ENCODE measurements around the gene PCOLCE2. TPM values are rescaled to one million over a fixed set of nuclear protein-coding genes. Genes with fewer than 3 reads are reported as not detected.

The PCOLCE2 gene
- total RNA-seq, 1 donor from 2014 or later: 2.0 TPM

- Mint-ChIP-seq H3K9me3 (ENCODE audit: low read depth) (no peaks in the 10 kb centered on the region), H3K27ac (no peak overlapping the region), H3K4me3 (ENCODE audit: low read depth) (no peak overlapping the region), H3K4me1 (ENCODE audit: low read depth) (peaks cover 5% of the 10 kb centered on the region), H3K27me3 (peaks cover 3% of the 10 kb centered on the region), H3K36me3 (ENCODE audit: insufficient read depth) (no peaks in the 10 kb centered on the region)
- no peak for TF ChIP-seq CTCF (IDR thresholded peaks at IDR 0.05; ENCODE audit: unreplicated experiment)
- DNase-seq (ENCODE audit: low spot score, unreplicated experiment): no peak
Measured at GRCh38 chr3:142913432-142913831, 24.5 kb upstream of the PCOLCE2 start.

DNA sequence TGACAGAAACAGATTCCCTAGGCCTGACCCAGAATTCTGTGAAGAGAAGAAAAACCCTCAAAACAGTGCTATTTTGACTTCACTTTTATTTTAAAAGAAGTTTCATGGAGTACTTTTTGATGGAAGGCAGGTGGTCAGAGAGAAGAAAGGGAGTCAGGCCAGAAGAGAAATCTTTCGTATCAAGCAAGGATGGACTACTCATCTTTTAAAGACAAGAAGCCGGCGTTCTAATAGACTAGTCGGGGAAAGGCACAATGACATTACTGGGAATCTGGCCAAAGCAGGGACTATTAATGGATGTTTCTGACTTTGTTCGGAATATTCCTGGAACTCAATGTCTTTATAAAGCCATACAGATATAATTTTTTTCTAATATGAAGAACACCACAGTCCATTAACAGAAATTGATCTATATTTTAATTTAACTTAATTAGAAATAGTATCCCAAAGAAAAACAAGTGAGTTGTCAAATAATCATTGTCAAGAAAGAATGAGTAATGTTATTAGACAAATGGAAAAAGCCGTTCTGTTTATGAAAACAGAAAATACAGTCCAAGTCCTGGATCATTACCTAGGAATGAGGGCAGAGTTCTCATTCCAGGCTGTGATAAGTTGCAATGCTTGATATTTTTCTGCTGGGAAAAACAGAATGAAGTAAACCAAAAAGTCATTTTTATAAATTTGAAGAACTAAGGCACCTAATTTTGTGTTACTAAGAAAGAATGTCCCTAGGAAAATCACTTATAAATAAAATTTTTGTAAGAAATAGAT is 23.7 kb upstream of the PCOLCE2 start:
- no peak for TF ChIP-seq CTCF (IDR thresholded peaks at IDR 0.05; ENCODE audit: unreplicated experiment)
- H3K27me3 Mint-ChIP-seq: peaks cover 7% of the 10 kb centered on the region
- no peak overlapping the region for H3K4me3 Mint-ChIP-seq (ENCODE audit: low read depth)
- H3K27ac Mint-ChIP-seq: no peak overlapping the region
- H3K36me3 Mint-ChIP-seq (ENCODE audit: insufficient read depth): no peaks in the 10 kb centered on the region
- DNase-seq (ENCODE audit: low spot score, unreplicated experiment): no peak
- peaks cover 5% of the 10 kb centered on the region for H3K4me1 Mint-ChIP-seq (ENCODE audit: low read depth)
- H3K9me3 Mint-ChIP-seq (ENCODE audit: low read depth): no peaks in the 10 kb centered on the region

DNA sequence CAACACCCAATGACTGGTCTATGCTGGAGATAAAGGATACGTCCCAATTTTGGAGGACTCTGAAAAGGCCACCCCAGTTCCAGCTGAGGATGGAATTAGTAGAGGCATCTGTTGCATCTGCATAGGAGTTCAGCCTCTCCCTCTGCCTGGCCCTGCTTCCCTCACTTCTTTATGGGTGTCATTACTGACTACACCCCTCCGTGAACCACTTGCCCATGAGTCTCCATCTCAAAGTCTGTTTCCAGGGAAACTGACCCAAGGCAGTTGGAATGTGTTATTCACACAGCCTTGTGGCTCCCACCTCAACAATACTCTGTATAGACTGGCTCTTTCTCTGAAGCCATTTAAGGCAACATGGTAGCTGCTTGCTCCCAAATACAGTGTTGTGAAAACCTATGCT is 21.4 kb upstream of the PCOLCE2 start:
- no peaks in the 10 kb centered on the region for H3K9me3 Mint-ChIP-seq (ENCODE audit: low read depth)
- TF ChIP-seq CTCF (IDR thresholded peaks at IDR 0.05; ENCODE audit: unreplicated experiment): no peak
- no peaks in the 10 kb centered on the region for H3K36me3 Mint-ChIP-seq (ENCODE audit: insufficient read depth)
- H3K4me3 Mint-ChIP-seq (ENCODE audit: low read depth): no peak overlapping the region
- peaks cover 11% of the 10 kb centered on the region for H3K27me3 Mint-ChIP-seq
- H3K27ac Mint-ChIP-seq: no peak overlapping the region
- H3K4me1 Mint-ChIP-seq (ENCODE audit: low read depth): peaks cover 5% of the 10 kb centered on the region
- no peak for DNase-seq (ENCODE audit: low spot score, unreplicated experiment)

- no peak overlapping the region for H3K4me3 Mint-ChIP-seq (ENCODE audit: low read depth)
- DNase-seq (ENCODE audit: low spot score, unreplicated experiment): no peak
- no peaks in the 10 kb centered on the region for H3K36me3 Mint-ChIP-seq (ENCODE audit: insufficient read depth)
- no peak for TF ChIP-seq CTCF (IDR thresholded peaks at IDR 0.05; ENCODE audit: unreplicated experiment)
- H3K9me3 Mint-ChIP-seq (ENCODE audit: low read depth): no peaks in the 10 kb centered on the region
- H3K27me3 Mint-ChIP-seq: peaks cover 15% of the 10 kb centered on the region
- H3K27ac Mint-ChIP-seq: no peak overlapping the region
- H3K4me1 Mint-ChIP-seq (ENCODE audit: low read depth): peaks cover 1% of the 10 kb centered on the region
Measured at GRCh38 chr3:142909282-142909681, 20.4 kb upstream of the PCOLCE2 start.

DNA sequence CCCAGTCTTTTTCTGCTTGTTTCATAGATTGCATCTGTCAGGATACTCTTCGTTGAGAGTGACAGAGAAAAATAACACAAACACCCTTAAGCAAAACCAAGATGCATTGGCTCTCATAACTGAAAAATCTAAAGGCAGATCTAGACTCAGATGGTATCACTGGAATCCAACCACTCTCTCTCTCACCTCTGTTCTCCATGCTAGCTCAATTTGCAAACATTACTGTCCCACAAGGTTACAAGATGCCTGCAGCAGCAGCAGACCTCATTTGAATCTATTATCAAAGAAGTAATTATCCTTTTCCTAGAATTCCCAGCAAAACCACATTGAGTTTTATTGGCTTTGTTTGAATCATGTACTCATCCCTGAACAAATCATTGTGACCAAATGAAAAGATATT is 19.1 kb upstream of the PCOLCE2 start:
- Mint-ChIP-seq H3K36me3 (ENCODE audit: insufficient read depth) (no peaks in the 10 kb centered on the region), H3K27ac (no peak overlapping the region), H3K9me3 (ENCODE audit: low read depth) (no peaks in the 10 kb centered on the region), H3K4me1 (ENCODE audit: low read depth) (no peaks in the 10 kb centered on the region), H3K4me3 (ENCODE audit: low read depth) (no peak overlapping the region), H3K27me3 (peaks cover 15% of the 10 kb centered on the region)
- TF ChIP-seq CTCF (IDR thresholded peaks at IDR 0.05; ENCODE audit: unreplicated experiment): no peak
- no peak for DNase-seq (ENCODE audit: low spot score, unreplicated experiment)

All from progenitor cell of endocrine pancreas (in vitro differentiated cells).